Measurements from ENCODE around the gene HTT. TPM values are rescaled to one million over a fixed set of nuclear protein-coding genes. Genes with fewer than 3 reads are reported as not detected.

HTT gene
- total RNA-seq, 1 donor from 2014 or later, result 82.8 TPM

GRCh38 chr4:3243136-3243780, 168.8 kb downstream of the HTT start:
- no peak for DNase-seq (ENCODE audit: low spot score, unreplicated experiment)
- no peak for TF ChIP-seq CTCF (IDR thresholded peaks at IDR 0.05; ENCODE audit: unreplicated experiment)
- H3K27me3 Mint-ChIP-seq, result no peaks in the 10 kb centered on the region
- no peaks in the 10 kb centered on the region for H3K9me3 Mint-ChIP-seq (ENCODE audit: low read depth)
- peaks cover 6% of the 10 kb centered on the region for H3K36me3 Mint-ChIP-seq (ENCODE audit: insufficient read depth)
- H3K27ac Mint-ChIP-seq, result no peak overlapping the region
- H3K4me1 Mint-ChIP-seq (ENCODE audit: low read depth), result peaks cover 1% of the 10 kb centered on the region
- H3K4me3 Mint-ChIP-seq (ENCODE audit: low read depth), result no peak overlapping the region

- no peaks in the 10 kb centered on the region for H3K9me3 Mint-ChIP-seq (ENCODE audit: low read depth)
Observed at GRCh38 chr4:3244002-3244401, 169.5 kb downstream of the HTT start.

GRCh38 chr4:3244747-3245146, 170.3 kb downstream of the HTT start:
- TF ChIP-seq CTCF (IDR thresholded peaks at IDR 0.05; ENCODE audit: unreplicated experiment), result no peak
- Mint-ChIP-seq H3K4me1 (ENCODE audit: low read depth) (no peaks in the 10 kb centered on the region), H3K9me3 (ENCODE audit: low read depth) (no peaks in the 10 kb centered on the region)

More at GRCh38 chr4:3244002-3244401, 169.5 kb downstream of the HTT start:
- peaks cover 6% of the 10 kb centered on the region for H3K36me3 Mint-ChIP-seq (ENCODE audit: insufficient read depth)
- no peak overlapping the region for H3K4me3 Mint-ChIP-seq (ENCODE audit: low read depth)
- no peaks in the 10 kb centered on the region for H3K4me1 Mint-ChIP-seq (ENCODE audit: low read depth)
- no peak for TF ChIP-seq CTCF (IDR thresholded peaks at IDR 0.05; ENCODE audit: unreplicated experiment)
- H3K27me3 Mint-ChIP-seq, result no peaks in the 10 kb centered on the region
- no peak overlapping the region for H3K27ac Mint-ChIP-seq
- DNase-seq (ENCODE audit: low spot score, unreplicated experiment), result no peak

GRCh38 chr4:3245676-3246075, 171.2 kb downstream of the HTT start:
- no peak overlapping the region for H3K27ac Mint-ChIP-seq
- H3K36me3 Mint-ChIP-seq (ENCODE audit: insufficient read depth), result peaks cover 4% of the 10 kb centered on the region
- H3K4me1 Mint-ChIP-seq (ENCODE audit: low read depth), result peaks cover 3% of the 10 kb centered on the region
- no peak for DNase-seq (ENCODE audit: low spot score, unreplicated experiment)
- no peaks in the 10 kb centered on the region for H3K9me3 Mint-ChIP-seq (ENCODE audit: low read depth)
- no peak for TF ChIP-seq CTCF (IDR thresholded peaks at IDR 0.05; ENCODE audit: unreplicated experiment)
- H3K4me3 Mint-ChIP-seq (ENCODE audit: low read depth), result no peak overlapping the region
- no peaks in the 10 kb centered on the region for H3K27me3 Mint-ChIP-seq

More at GRCh38 chr4:3244747-3245146, 170.3 kb downstream of the HTT start:
- Mint-ChIP-seq H3K27ac (no peak overlapping the region), H3K36me3 (ENCODE audit: insufficient read depth) (peaks cover 6% of the 10 kb centered on the region), H3K27me3 (no peaks in the 10 kb centered on the region), H3K4me3 (ENCODE audit: low read depth) (no peak overlapping the region)
- no peak for DNase-seq (ENCODE audit: low spot score, unreplicated experiment)

- no peaks in the 10 kb centered on the region for H3K9me3 Mint-ChIP-seq (ENCODE audit: low read depth)
- no peak overlapping the region for H3K4me3 Mint-ChIP-seq (ENCODE audit: low read depth)
- no peak for TF ChIP-seq CTCF (IDR thresholded peaks at IDR 0.05; ENCODE audit: unreplicated experiment)
- H3K36me3 Mint-ChIP-seq (ENCODE audit: insufficient read depth), result peaks cover 2% of the 10 kb centered on the region
- no peak overlapping the region for H3K27ac Mint-ChIP-seq
- DNase-seq (ENCODE audit: low spot score, unreplicated experiment), result no peak
- H3K4me1 Mint-ChIP-seq (ENCODE audit: low read depth), result peaks cover 3% of the 10 kb centered on the region
- no peaks in the 10 kb centered on the region for H3K27me3 Mint-ChIP-seq
Observed at GRCh38 chr4:3246458-3247398, 172.2 kb downstream of the HTT start.

All from progenitor cell of endocrine pancreas (in vitro differentiated cells).